H1 (cell line): Measurements from ENCODE around the gene SMIM1.

Experiments used
- ATF3 ChIP-seq: IDR thresholded peaks from 2 replicates; pipeline ENCODE4 v1.6.1; 2011; ENCODE audit warnings: low read depth, mild to moderate bottlenecking, low read length; ENCODE audit not compliant: insufficient read depth
- CHD7 ChIP-seq: fragments of 300-600 bp; sonication (generic); IDR thresholded peaks from 2 replicates; pipeline ENCODE4 v1.7.1; 2012; ENCODE audit warnings: low read length, moderate library complexity, mild to moderate bottlenecking, inconsistent platforms; ENCODE audit not compliant: insufficient replicate concordance
- CREB1 ChIP-seq: IDR thresholded peaks from 2 replicates; pipeline ENCODE4 v1.6.1; 2012; ENCODE audit warnings: inconsistent platforms
- CTCF ChIP-seq, 3 experiments: IDR thresholded peaks; 1 replicate in 2 of 3; 2 replicates in 1 of 3; pipeline versions ENCODE4 v1.5.1 to v1.6.1; 2011; ENCODE audit warnings: low read length in 3 of 3, mild to moderate bottlenecking in 3 of 3, inconsistent platforms in 2 of 3, low read depth in 1 of 3, moderate library complexity in 1 of 3; ENCODE audit not compliant: insufficient read depth in 1 of 3; ENCODE audit errors: control extremely low read depth in 1 of 3
- EGR1 ChIP-seq: IDR thresholded peaks from 2 replicates; pipeline ENCODE4 v1.6.1; 2011; ENCODE audit warnings: low read depth, low read length, borderline replicate concordance
- EP300 ChIP-seq, 2 experiments: IDR thresholded peaks; 1 replicate in 1 of 2; 2 replicates in 1 of 2; pipeline ENCODE4 v1.6.1; 2011 to 2012; ENCODE audit warnings: low read depth in 2 of 2, low read length in 2 of 2, mild to moderate bottlenecking in 2 of 2, borderline replicate concordance in 1 of 2, inconsistent platforms in 1 of 2, moderate library complexity in 1 of 2
- GABPA ChIP-seq: IDR thresholded peaks from 2 replicates; pipeline ENCODE4 v1.6.1; 2011; ENCODE audit warnings: mild to moderate bottlenecking, low read length, moderate library complexity, borderline replicate concordance; ENCODE audit not compliant: insufficient read depth
- JUND ChIP-seq: IDR thresholded peaks from 2 replicates; pipeline ENCODE4 v1.6.1; 2011; ENCODE audit warnings: mild to moderate bottlenecking, improper control_type of control experiment, low read length
- PHF8 ChIP-seq: fragments of 200-600 bp; sonication (generic); conservative IDR thresholded peaks from 2 replicates; pipeline ENCODE4 v1.7.1; 2012; ENCODE audit warnings: low read depth, mild to moderate bottlenecking, inconsistent platforms, low read length, moderate library complexity
- POLR2A ChIP-seq, 2 experiments: IDR thresholded peaks; 1 replicate in 1 of 2; 2 replicates in 1 of 2; pipeline ENCODE4 v1.6.1; 2011; ENCODE audit warnings: low read depth in 2 of 2, low read length in 2 of 2, mild to moderate bottlenecking in 2 of 2; ENCODE audit errors: control extremely low read depth in 1 of 2
- POU5F1 ChIP-seq: IDR thresholded peaks from 2 replicates; pipeline ENCODE4 v1.6.1; 2011; ENCODE audit warnings: low read depth, mild to moderate bottlenecking, low read length, moderate library complexity
- RFX5 ChIP-seq: IDR thresholded peaks from 2 replicates; pipeline ENCODE4 v1.6.1; 2011; ENCODE audit warnings: low read depth, low read length, improper control_type of control experiment, borderline replicate concordance
- SP2 ChIP-seq: IDR thresholded peaks from 2 replicates; pipeline ENCODE4 v1.6.1; 2012; ENCODE audit warnings: mild to moderate bottlenecking, low read length, inconsistent platforms
- TAF1 ChIP-seq: IDR thresholded peaks from 2 replicates; pipeline ENCODE4 v1.6.1; 2011; ENCODE audit warnings: mild to moderate bottlenecking, low read depth, low read length

GRCh38 chr1:3770047-3770765, 2.3 kb upstream of the SMIM1 start:
- TF ChIP-seq JUND (no peak), RFX5 (no peak), CTCF (IDR thresholded peaks at IDR 0.05; ENCODE audit: control extremely low read depth in 1 of 3, insufficient read depth in 1 of 3, low read depth in 1 of 3, low read length in 3 of 3) (no peak), EP300 (IDR thresholded peaks at IDR 0.05; ENCODE audit: borderline replicate concordance in 1 of 2, low read depth in 2 of 2, low read length in 2 of 2) (no peak), EGR1 (no peak), CHD7 (no peak), POLR2A (IDR thresholded peaks at IDR 0.05; ENCODE audit: control extremely low read depth in 1 of 2, low read depth in 2 of 2, low read length in 2 of 2) (no peak), PHF8 (no peak), TAF1 (no peak), ATF3 (no peak), SP2 (no peak), POU5F1 (no peak), CREB1 (no peak), GABPA (no peak)
